Measurements from ENCODE around the gene PKP2. TPM values are rescaled to one million over a fixed set of nuclear protein-coding genes. Genes with fewer than 3 reads are reported as not detected.

Gene PKP2
- total and polyA plus RNA-seq, 2 of the 13 experiments (the other 11 are each of a cell fraction or from before 2014, with no cell fraction given) = 15.1 to 25.3 TPM

- POLR2A ChIA-PET = no interaction called here
- no peak for FAIRE-seq
- no peak overlapping the region for H3K4me2 ChIP-seq (ENCODE audit: low read depth, low read length)
- CTCF ChIA-PET (ENCODE audit: low intra/inter-chr PET ratio, low total read pairs) = no interaction called here
- WGBS (ENCODE audit: low lambda C conversion rate) = 90% methylated on average over 4 of the region's 4 CpGs
- no peaks in the 10 kb centered on the region for H3K79me2 ChIP-seq (ENCODE audit: insufficient read depth, low read length)
- no peaks in the 10 kb centered on the region for H3K4me1 ChIP-seq (ENCODE audit: insufficient read depth, low read length)
- intact Hi-C loops (cut with micrococcal nuclease; ENCODE audit: unreplicated experiment) (no loop called here), in situ Hi-C loops (cut with HindIII; ENCODE audit: extremely low pct_ligation_motif_present, low pct_unique_long_range_greater_than_20kb) (no loop called here)
- H2AFZ ChIP-seq (ENCODE audit: low read length) = no peak overlapping the region
- no peak for DNase-seq (ENCODE audit: low spot score)
- H3K4me3 ChIP-seq (replicated peaks in 1 of 3; ENCODE audit: insufficient read depth in 1 of 3, low read depth in 2 of 3, low read length in 3 of 3) = no peak overlapping the region
- H3K36me3 ChIP-seq (replicated peaks in 1 of 2; ENCODE audit: control insufficient read depth in 1 of 2, insufficient read depth in 2 of 2, low read length in 2 of 2) = peaks cover 14 to 34% of the 10 kb centered on the region in 2 experiments
- no peak overlapping the region for H3K9ac ChIP-seq (ENCODE audit: insufficient read depth, low read depth, low read length)
- H4K20me1 ChIP-seq (ENCODE audit: insufficient read depth, low read length) = no peaks in the 10 kb centered on the region
- no TSS peak for BruUV-seq (replicated peaks)
- no peaks in the 10 kb centered on the region for H3K9me3 ChIP-seq (ENCODE audit: low read length)
- H3K27ac ChIP-seq (ENCODE audit: extremely low read length, insufficient read depth, low read length) = no peak overlapping the region
- no peaks in the 10 kb centered on the region for H3K27me3 ChIP-seq (ENCODE audit: control insufficient read depth in 1 of 2, insufficient read depth in 2 of 2, low read length in 2 of 2)
- ATAC-seq = no peak
- TF ChIP-seq ZNF230 (CRISPR knock-in tag; IDR thresholded peaks at IDR 0.05) (no peak), ZNF562 (CRISPR knock-in tag; IDR thresholded peaks at IDR 0.05; ENCODE audit: borderline replicate concordance) (no peak), ZNF652 (CRISPR knock-in tag; IDR thresholded peaks at IDR 0.05; ENCODE audit: borderline replicate concordance, low read depth) (no peak), MEIS1 (CRISPR knock-in tag; IDR thresholded peaks at IDR 0.05; ENCODE audit: borderline replicate concordance) (no peak), ZNF646 (CRISPR knock-in tag; IDR thresholded peaks at IDR 0.05) (no peak), ZEB1 (IDR thresholded peaks at IDR 0.05; ENCODE audit: insufficient replicate concordance, low read depth) (no peak), ZNF784 (CRISPR knock-in tag; IDR thresholded peaks at IDR 0.05; ENCODE audit: borderline replicate concordance) (no peak), ZNF331 (CRISPR knock-in tag; IDR thresholded peaks at IDR 0.05) (no peak), ZNF496 (CRISPR knock-in tag; IDR thresholded peaks at IDR 0.05; ENCODE audit: insufficient replicate concordance) (no peak), CBX5 (CRISPR knock-in tag; IDR thresholded peaks at IDR 0.05; ENCODE audit: borderline replicate concordance) (no peak), ZNF800 (CRISPR knock-in tag; IDR thresholded peaks at IDR 0.05) (no peak), IKZF1 (IDR thresholded peaks at IDR 0.05) (no peak), NAIF1 (CRISPR knock-in tag; IDR thresholded peaks at IDR 0.05; ENCODE audit: borderline replicate concordance) (no peak), KDM2A (CRISPR knock-in tag; IDR thresholded peaks at IDR 0.05; ENCODE audit: borderline replicate concordance, low read depth) (no peak), E2F5 (CRISPR knock-in tag; conservative IDR thresholded peaks at IDR 0.05) (no peak)
Measured at GRCh38 chr12:32794281-32794680, 102.3 kb downstream of the PKP2 start.
